Astrocyte (in vitro differentiated cells and primary cell): ENCODE data around the gene GIT1.

Experiments
- EZH2 ChIP-seq: IDR thresholded peaks from 2 replicates; pipeline ENCODE4 v1.6.1; 2012; ENCODE audit warnings: mild to moderate bottlenecking, low read length, inconsistent platforms; ENCODE audit not compliant: insufficient read depth
- TF ChIP-seq, protein P1 (sequence below): IDR thresholded peaks from 2 replicates; pipeline ENCODE4 v1.5.1; 2011; ENCODE audit warnings: low read depth, mild to moderate bottlenecking, inconsistent platforms, low read length, moderate library complexity; ENCODE audit not compliant: insufficient read depth

DNA sequence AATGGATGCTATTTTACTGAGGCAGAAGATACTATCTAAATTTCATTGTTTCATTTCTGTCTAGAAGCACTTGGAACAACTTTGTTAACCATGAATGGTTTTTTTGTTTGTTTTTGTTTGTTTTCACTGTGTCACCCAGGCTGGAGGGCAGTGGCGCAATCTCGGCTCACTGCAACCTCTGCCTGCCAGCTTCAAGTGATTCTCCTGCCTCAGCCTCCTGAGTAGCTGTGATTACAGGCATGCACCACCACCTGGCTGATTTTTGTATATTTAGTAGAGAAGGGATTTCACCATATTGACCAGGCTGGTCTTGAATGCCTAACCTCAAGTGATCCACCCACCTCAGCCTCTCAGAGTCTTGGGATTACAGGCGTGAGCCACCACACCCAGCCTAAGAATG lies 63.1 kb downstream of the GIT1 start:
- TF ChIP-seq, protein P1, sequence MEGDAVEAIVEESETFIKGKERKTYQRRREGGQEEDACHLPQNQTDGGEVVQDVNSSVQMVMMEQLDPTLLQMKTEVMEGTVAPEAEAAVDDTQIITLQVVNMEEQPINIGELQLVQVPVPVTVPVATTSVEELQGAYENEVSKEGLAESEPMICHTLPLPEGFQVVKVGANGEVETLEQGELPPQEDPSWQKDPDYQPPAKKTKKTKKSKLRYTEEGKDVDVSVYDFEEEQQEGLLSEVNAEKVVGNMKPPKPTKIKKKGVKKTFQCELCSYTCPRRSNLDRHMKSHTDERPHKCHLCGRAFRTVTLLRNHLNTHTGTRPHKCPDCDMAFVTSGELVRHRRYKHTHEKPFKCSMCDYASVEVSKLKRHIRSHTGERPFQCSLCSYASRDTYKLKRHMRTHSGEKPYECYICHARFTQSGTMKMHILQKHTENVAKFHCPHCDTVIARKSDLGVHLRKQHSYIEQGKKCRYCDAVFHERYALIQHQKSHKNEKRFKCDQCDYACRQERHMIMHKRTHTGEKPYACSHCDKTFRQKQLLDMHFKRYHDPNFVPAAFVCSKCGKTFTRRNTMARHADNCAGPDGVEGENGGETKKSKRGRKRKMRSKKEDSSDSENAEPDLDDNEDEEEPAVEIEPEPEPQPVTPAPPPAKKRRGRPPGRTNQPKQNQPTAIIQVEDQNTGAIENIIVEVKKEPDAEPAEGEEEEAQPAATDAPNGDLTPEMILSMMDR = no peak
- TF ChIP-seq EZH2 = no peak
